ENCODE results near the gene NPR3.

Gene NPR3

GRCh38 chr5:32711681-32712480 lies 760 bp downstream of the NPR3 start:
- in situ Hi-C loops (cut with MboI; ENCODE audit: low sequenced_read_pairs) = no loop called here

GRCh38 chr5:32712481-32713360 lies 1.6 kb downstream of the NPR3 start:
- in situ Hi-C loops (cut with MboI; ENCODE audit: low sequenced_read_pairs) = no loop called here

DNA sequence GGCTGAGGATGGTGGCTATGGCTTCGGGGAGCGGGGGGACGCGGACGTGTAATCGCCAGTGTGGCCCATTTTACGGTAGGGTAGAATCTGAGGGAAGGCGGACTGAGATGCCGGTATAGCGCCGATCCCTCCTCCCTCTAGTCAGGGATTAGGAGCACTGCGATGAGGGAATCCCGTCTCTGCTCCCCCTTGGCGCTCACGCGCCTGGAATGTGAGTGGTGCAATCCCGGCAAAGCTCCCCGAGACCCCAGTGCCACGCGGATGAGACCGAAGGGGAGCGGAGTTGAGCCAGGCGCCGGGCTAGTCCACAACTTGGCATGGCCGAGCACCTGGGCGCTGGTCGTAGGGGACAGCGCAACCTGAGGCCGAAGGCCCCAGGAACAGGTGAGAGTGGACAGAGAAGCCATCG lies 2.2 kb downstream of the NPR3 start:
- in situ Hi-C loops (cut with MboI; ENCODE audit: low sequenced_read_pairs) = no loop called here

DNA sequence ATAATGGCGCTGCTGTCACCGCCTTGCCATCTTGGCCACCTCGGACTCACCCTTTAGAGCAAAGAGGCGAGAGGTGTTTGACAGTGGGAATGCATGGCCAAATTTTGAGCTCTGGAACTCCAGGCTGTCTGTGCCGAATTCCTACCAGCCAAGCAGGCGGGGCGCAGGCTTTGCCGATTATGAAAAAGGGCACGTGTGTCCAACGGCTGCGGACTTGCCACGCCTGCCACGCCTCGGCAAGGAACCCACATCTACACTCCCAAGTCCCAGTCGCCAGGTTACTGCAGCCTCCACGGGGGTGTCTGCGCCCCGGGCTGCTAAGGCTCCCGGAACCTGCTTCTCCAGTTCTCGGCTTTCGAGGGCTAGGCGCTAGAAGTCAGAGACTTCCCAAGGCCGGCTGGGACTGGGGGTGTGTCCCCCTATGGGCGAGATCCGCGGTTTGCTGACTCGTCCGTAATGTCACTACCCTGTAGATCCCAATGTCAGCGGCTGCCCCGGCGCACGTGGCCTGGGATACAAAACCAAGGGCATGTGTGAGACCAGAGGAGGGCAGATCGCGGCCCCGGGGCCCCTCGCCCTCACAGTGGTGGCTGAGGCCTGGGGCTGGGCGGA lies 2.8 kb downstream of the NPR3 start:
- in situ Hi-C loops (cut with MboI; ENCODE audit: low sequenced_read_pairs) = no loop called here

- in situ Hi-C loops (cut with MboI; ENCODE audit: low sequenced_read_pairs) = no loop called here
Measured at GRCh38 chr5:32714836-32715235, 3.7 kb downstream of the NPR3 start.

- in situ Hi-C loops (cut with MboI; ENCODE audit: low sequenced_read_pairs) = no loop called here
Measured at GRCh38 chr5:32720300-32720699, 9.2 kb downstream of the NPR3 start.

GRCh38 chr5:32721626-32722025 lies 10.5 kb downstream of the NPR3 start:
- in situ Hi-C loops (cut with MboI; ENCODE audit: low sequenced_read_pairs) = no loop called here

DNA sequence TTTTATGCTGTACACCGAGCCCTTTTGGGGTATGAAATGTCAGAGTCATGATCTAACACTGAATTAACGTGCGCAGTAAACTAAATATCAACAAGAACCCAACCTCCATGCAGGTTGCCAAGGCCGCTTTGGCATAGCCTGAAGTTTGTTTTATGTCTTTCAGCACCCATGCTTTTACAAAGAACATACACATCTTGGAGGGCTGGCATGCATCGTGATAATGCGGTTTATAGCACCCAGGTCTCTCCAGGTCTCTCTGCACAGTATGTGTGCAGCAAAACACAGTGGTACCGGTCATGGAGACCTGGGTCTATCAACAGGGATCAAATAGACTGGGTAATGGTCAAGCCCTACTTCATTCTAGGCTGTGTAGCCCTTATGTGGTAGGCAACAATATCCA lies 11.8 kb downstream of the NPR3 start:
- in situ Hi-C loops (cut with MboI; ENCODE audit: low sequenced_read_pairs) = no loop called here

GRCh38 chr5:32724526-32724925 lies 13.4 kb downstream of the NPR3 start:
- in situ Hi-C loops (cut with MboI; ENCODE audit: low sequenced_read_pairs) = no loop called here

- in situ Hi-C loops (cut with MboI; ENCODE audit: low sequenced_read_pairs) = no loop called here
Measured at GRCh38 chr5:32726086-32726557, 15.0 kb downstream of the NPR3 start.

- in situ Hi-C loops (cut with MboI; ENCODE audit: low sequenced_read_pairs) = no loop called here
Measured at GRCh38 chr5:32729651-32730050, 18.5 kb downstream of the NPR3 start.

DNA sequence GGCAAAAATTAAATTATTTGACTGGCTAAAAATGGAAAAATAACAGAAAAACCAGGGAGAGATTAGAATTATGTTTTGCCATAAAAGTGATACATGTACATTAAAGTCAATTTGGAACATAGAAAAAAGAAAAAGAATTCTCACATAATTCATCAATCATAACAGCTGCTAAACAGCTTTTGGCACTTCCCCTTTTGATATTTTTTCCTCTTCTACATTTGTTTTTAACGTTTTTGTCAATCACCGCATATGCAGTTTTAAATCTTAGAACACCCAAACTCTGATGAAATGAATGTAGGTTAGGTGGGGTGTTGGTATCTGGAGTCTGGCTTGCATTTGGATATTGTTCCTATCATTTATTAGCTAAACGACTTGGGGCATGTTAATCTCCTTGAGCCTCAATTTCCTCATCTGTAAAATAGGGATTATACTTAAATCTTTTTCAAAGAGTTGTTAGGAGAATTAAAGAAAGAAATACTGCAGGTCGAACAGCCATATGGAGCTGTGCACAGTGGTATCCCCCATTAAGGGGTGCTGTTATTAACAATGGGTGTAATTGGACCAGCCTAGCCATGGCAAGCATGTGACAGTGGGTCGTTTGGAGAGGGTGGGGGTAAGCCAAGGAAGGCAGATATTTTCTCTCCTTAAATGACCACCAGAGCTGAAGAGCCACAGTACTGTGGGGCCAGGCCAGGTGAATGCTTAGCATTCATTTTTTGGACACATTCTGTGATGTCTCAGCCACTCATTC lies 22.6 kb downstream of the NPR3 start:
- in situ Hi-C loops (cut with MboI; ENCODE audit: low sequenced_read_pairs) = no loop called here

DNA sequence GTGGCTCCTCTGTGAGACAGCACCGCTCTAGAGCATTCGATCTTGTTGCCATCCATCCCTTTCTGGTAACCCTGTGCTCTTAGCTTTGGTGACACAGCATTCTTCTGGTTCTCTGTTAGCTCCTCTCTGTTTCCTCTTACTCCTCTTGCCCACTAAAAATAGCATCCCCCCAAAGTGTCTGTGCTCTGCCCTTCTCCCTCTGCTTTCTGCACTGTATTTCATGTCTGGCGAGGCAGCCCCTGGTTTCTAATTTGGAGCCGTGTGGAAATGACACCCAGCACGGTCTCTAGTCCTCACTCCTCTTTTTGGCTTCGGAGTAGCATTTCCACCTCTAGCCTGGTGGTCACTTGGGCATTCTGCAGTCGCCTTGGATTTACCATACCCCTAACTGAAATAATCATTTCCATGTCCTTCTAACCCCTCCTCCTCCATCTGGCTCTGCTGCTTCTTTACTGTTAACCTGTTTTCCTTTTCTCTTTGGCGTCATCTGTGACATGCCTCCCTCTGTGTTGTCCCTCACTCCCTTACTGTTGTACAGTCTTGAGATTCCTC lies 23.8 kb downstream of the NPR3 start:
- in situ Hi-C loops (cut with MboI; ENCODE audit: low sequenced_read_pairs) = no loop called here

GRCh38 chr5:32735512-32735911 lies 24.4 kb downstream of the NPR3 start:
- in situ Hi-C loops (cut with MboI; ENCODE audit: low sequenced_read_pairs) = no loop called here

DNA sequence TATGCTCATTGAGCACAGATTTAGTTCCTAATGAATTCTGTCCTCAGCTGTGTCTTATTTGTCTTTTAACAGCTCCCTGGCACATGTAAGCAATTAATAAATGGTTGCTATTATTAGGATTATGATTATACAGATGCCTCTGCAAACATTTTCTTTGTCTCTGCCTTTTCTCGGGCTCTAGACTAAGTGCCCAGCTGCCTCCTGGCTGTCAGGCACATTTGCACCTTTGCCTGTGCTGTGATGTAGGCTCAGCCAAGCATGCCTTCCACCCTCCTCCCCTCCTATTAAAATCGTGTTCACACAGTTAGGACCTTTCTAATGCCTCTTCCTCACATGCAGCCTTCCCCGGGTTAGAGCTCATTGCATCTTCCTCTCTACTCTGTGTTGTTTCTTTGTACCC lies 25.7 kb downstream of the NPR3 start:
- in situ Hi-C loops (cut with MboI; ENCODE audit: low sequenced_read_pairs) = no loop called here

- in situ Hi-C loops (cut with MboI; ENCODE audit: low sequenced_read_pairs) = no loop called here
Measured at GRCh38 chr5:32740651-32741050, 29.5 kb downstream of the NPR3 start.

GRCh38 chr5:32745317-32745716 lies 34.2 kb downstream of the NPR3 start:
- in situ Hi-C loops (cut with MboI; ENCODE audit: low sequenced_read_pairs) = no loop called here

DNA sequence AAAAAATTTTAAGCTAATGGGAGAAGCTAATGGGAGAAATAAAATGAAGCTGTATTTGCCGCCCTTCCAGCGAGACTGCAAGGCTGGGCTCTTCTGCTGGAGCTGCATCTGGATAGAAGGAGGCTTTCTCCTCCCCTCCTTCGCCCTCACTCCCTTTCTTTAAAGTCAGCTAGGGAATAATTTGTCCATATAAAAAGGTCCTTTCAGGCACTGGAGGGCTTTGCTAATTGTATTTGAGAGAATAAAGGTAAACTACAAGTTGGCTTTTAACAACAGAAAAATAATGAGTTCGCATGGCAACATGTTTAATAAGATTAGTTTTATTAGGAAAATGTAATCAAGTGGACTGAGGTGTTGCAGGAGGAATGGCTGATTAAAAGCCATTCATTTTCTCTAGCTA lies 41.3 kb downstream of the NPR3 start:
- in situ Hi-C loops (cut with MboI; ENCODE audit: low sequenced_read_pairs) = no loop called here

- in situ Hi-C loops (cut with MboI; ENCODE audit: low sequenced_read_pairs) = no loop called here
Measured at GRCh38 chr5:32753051-32753450, 41.9 kb downstream of the NPR3 start.

GRCh38 chr5:32753765-32754164 lies 42.6 kb downstream of the NPR3 start:
- in situ Hi-C loops (cut with MboI; ENCODE audit: low sequenced_read_pairs) = no loop called here

- in situ Hi-C loops (cut with MboI; ENCODE audit: low sequenced_read_pairs) = no loop called here
Measured at GRCh38 chr5:32754284-32754683, 43.2 kb downstream of the NPR3 start.
